Myocyte (in vitro differentiated cells): Measurements from ENCODE around the gene CCNDBP1. TPM values are rescaled to one million over a fixed set of nuclear protein-coding genes. Genes with fewer than 3 reads are reported as not detected.
"Not testable (repeated sequence)": the region's sequence is repeated elsewhere in the genome, so short reads cannot be mapped to it uniquely, and the experiment has no call there.

Source experiments
- DNase-seq: peaks from one replicate; pipeline ENCODE4 v3.0.0-alpha.2; 2012; ENCODE audit warnings: low read depth
- total RNA-seq: library from RNA; depleted of rRNA; stranded (reverse); fragments of >200 nt; gene quantifications from 2 replicates; pipeline ENCODE4 v1.2.3, GENCODE V29; 2014

The CCNDBP1 gene
- total RNA-seq, 1 donor from 2014 or later, result 109 TPM

DNA sequence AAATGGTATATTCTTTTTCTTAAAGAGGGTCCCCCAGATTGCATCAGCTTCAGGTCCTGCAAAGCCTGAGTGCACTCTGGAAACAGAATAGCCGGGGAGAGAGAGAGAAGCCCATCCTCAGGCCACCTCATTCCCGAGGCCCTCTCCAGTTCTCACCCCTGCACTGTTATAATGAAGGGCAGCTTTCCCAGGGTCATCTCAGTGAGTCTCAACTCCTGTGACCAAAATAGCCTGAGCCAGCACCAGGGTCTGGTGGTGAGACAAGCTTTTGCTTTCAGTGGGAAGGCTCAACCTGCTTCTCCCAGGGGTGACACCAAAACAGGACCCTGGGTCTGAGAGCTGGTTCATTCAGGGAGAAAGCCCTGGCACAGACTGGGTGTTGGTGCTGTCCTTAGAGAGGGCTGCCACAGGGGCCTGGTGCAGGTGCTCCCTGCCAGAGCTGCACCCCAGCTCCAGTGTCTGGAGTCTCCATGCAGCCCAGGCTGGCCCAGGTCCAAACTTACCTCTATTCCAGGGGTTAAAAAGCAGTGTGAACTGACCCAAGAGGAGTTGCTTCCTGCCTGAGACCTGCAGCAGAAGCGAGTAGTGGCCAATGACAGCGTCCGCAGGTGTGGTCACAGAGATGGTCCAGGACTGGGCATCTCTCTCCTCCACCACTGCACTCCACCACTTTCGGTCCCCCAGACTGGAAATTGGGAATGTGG, 29.5 kb downstream of the CCNDBP1 start:
- no peak for DNase-seq

DNA sequence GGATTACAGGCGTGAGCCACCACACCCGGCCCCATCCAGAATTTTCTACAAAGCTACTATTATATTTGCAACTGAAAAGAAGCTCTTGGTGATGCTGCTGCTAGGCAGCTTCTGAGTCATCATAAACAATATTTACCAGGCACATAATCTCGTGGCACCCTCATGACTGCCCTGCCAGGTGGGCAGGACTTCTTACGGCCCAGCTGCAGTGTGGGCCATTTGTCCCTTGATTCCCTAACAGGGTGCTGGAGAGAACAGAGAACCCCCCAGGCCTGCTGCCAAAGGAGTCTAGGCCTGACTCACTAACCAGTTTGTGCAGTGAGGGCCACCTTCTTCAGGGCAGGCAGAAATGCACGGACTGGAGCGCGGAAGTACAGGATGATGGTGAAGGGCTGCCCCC, 30.8 kb downstream of the CCNDBP1 start:
- peak; percentile 20 for DNase-seq

DNA sequence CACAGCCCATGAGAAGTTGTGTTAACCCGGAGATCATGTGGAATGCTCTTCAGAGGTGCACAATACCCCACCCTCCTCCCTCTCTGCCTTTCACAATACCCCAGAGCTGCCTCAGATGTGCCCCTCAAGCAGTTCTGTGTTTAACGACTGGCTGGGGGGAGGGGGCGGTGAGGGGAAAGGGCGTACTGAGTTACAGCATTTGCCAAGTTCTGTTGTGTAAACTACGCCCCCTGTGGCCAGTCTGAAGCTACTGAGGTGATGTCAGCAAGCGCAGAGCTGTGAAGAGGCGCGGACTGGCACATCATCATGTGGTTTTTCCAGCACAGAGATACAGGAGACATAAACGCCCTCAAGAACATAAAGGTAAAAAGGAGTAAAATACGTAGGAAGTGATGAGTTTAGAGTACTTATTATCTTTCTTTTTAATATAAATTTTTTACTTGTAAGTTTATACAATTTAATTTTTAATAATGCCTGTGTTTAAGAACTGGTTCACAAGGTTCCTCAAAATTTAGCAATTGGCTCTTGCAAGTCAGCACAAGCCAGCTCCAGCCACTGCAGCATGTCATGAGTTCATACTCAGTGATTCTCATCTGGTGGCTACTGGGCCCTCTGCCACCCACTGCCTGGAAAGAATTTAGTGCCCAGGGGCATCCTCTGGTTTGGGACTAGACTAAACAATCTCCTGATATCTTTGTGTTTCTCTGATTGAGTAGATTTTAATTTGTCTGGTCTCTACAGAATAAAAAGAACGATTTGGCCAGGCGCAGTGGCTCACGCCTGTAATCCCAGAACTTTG, 33.9 kb downstream of the CCNDBP1 start:
- DNase-seq, result no peak

DNA sequence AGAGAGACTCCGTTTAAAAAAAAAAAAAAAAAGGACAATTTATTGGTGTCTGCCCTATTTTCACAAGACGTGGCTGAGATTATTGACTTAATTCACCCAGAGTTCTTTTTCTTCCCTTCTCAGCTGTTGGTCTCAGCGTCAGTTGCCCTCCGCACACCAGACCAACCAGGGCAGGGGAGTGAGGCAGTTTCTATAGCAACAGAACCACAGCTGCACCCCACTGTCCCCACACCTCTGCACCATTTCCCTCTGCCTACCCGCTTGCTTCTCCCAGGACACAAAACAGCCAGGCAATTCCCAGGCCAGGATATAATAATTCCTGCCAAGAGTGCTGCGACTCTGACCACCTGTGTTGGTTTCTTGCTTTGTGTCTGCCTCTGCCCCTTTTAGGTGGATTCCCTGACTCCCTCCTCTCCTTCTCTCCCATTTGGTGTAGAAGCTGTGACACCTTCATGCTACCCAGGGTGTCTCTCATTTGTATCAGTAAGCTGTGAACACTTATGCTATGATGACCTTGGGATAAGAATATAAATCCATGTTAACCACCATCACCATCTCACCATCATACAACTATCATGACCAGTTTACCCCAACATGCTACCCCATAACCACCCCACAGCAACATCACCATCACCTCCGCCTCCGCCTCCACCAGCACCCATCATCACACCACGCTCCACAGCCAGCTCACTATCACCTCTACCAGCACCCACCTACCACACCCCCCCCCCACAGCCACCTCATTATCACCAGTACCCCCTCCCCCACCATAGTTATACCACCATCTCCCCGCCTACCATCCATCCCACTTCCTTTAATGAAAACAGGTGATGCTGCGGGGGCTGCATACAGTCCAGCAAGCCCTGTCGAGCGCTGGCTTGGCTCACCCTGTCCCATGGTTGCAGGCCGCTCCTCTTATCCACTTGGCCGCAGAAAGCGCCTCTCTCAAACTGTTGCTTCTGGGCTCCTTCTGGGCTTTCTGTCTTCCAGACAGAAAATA, 35.0 kb downstream of the CCNDBP1 start:
- DNase-seq, result no peak

DNA sequence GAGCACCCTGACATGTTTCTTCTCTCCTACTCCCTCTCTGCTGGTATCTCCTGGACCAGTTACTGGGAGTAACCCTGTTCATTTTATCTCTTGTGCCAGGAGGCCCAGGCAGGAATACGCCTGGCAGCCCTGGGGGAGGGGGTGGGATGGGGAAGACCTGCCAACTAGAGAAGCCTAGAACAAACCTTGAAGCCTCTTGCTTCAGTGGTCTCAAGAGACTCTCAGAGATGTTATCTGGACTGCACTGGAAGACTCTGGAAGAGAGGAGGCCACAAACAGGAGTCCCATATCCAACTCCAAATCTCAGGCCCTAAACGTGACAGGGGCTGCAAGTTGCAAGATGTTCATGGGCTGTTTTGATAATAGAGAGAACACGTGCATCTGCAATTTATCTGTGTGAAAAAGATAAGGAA, 35.8 kb downstream of the CCNDBP1 start, which contains the start of gene EPB42:
Gene EPB42 (minus strand): TSS at position 28 of the 413 bp plus-strand sequence. CDS start 193 bp downstream, outside the sequence.
- no peak for DNase-seq

DNA sequence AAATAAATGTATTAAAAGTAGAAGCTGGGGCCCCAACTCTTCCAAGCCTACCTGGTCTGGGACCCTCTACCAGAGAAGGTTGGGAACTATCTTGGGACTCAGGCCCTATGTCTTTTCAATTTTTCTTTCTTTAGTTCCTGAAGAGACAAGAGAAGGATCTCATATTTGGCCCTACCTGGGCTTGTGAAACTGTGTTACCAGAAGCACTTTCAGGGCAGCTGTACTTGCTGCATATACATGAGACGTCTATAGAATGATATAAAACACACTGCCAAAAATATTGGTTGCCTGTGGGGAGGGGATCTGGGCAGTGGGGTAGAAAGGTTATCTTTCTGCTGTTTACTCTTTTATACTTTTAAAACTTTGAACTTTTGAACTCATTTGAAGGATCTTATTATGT, 36.2 kb downstream of the CCNDBP1 start:
- DNase-seq, result no peak

DNA sequence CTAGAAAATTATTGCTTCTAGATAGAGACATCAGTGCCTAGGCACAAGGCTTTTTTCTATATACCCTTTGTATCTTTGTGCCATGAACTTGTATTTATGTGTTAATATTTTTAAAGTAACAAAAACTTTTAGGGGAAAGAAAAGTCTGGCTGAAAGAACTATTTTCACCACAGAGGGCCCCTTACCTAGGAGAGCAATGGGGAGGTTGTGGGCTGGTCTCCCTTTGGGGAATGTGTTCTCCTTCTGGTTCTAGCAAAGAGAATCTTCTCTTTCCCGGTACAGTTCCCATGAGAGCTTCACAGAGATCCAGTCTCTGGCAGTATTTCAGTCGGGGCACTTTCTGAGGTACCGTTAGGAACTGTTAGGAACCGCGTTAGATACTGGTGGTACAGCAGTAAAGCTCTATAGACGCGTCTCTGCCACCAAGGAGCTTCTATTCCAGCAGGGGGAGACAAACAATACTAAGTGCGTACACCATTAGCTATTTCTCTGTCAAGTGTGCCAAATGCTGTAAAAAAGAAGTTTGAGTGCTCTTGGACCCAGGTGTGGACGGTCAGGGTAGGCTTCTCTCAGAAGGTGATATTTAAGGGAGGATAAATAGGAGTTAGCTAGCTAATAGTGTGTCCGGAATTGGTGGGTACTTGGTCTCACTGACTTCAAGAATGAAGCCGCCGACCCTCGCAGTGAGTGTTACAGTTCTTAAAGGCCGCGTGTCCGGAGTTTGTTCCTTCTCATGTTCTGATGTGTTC, 40.2 kb downstream of the CCNDBP1 start:
- DNase-seq, result peak; percentile 68

DNA sequence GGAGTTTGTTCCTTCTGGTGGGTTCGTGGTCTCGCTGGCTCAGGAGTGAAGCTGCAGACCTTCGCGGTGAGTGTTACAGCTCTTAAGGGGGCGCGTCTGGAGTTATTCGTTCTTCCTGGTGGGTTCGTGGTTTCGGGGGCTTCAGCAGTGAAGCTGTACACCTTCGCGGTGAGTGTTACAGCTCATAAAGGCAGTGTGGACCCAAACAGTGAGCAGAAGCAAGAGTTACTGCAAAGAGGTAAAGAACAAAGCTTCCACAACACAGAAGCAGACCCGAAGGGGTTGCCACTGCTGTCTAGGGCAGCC, 40.7 kb downstream of the CCNDBP1 start:
- DNase-seq, result not testable (repeated sequence)

DNA sequence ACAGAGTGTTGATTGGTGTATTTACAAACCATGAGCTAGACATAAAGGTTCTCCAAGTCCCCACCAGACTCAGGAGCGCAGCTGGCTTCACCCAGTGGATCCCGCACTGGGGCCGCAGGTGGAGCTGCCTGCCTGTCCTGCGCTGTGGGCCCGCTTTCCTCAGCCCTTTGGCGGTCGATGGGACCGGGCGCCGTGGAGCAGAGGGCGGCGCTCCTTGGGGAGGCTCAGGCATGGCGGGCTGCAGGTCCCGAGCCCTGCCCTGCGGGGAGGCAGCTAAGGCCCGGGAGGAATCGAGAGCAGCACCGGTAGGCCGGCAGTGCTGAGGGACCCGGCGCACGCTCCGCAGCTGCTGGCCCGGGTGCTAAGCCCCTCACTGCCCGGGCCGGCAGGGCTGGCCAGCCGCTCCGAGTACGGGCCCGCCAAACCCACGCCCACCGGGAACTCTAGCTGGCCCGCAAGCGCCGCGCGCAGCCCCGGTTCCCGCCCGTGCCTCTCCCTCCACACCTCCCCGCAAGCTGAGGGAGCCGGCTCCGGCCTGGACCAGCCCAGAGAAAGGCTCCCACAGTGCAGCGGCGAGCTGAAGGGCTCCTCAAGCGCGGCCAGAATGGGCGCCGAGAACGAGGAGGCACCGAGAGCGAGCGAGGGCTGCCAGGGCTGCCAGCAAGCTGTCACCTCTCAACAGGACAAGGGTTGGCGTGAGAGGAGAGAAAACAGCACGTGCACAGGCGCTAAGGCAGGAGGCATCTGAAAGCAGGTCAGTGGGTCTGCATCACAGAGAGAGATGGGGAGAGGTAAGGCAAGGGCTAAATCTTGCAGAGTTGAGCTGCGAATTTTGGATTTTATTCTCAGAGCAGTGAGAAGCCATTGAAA, 41.5 kb downstream of the CCNDBP1 start:
- no peak for DNase-seq

DNA sequence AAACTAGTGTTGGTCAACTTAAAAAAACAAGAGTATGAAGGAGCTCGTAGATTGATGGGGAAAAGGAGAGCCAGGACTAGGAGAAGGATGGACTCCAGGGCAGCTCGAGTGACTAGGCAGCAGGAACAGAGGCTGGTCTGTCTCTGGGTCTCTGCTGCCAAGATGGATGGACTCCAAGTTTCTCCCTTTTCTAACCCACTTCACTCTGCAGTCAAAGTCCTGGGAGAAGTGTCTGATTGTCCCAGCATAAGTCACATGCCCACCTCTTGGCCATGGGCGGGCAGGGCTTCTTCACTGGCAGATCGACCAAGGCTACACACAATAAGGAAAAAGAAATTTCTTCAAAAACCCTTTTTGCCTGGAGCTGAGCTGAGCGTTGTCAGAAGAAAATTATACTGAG, 44.8 kb downstream of the CCNDBP1 start:
- no peak for DNase-seq

DNA sequence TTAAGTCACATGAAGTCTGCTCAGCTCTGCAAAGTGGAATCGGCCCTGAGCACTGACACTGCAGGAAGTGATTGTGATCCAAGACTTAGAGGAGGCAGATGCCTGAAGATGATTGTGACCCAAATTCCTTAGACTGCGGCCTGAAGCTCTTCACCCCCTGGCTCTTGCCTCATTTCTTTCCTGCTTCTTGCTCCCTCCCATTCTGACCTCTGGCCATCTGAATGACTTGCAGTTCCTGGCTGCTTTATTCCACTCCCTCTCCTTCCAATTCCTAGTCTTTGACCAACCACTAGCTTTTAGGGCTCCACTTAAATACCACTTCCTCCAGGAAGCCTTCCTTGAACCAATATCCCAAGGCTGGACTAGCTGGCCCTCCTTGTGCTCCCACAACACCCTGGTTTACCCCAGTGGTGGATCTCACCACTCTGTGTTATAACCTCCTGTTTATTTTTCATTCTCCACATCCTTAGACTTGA, 45.5 kb downstream of the CCNDBP1 start:
- DNase-seq, result no peak

DNA sequence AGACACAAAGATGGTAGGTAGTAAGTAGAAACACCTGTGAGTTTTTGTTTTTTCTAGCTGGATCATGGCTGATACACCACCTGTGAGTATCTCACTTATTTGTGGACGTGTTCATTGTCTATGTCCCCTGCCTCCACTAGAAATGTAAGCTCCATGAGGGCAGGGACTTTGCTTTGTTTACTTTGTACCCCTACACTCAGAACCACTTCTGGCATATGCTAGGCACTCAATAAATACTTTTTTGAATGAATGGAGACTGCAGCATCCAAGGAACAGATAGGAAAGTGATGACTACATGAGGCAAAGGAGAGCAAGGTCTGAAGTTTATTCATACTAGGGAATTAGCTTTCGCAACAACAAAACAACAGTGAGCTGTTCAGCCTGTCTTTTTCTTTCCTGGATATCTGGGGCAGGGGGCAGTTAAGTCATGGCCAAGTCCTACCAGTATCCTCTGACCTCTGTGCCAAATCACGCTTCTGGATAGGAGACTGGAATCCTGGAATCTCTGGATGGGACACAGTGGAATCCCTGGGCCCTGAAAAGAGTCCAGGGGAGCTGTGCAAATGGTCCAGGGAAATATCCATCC, 47.2 kb downstream of the CCNDBP1 start:
- no peak for DNase-seq

DNA sequence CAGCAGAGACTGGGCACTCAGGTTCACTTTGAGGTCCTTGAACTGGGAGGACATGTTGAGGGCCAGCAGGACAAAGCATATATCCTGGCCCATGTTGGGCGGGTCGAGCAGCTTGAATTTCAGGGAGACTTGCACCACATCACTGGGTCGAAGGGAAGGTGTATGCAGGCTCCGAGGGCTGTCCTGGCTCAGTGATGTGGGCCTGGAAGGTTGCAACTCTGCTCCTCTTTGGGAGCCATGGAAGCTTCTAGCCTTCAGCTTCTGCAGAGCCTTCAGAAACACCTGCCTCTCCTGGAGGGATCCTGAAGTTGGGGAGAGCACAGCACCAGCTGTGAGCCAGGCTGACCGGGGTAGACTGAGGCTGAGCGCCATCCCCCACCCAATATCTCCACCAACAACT, 50.3 kb downstream of the CCNDBP1 start:
- DNase-seq, result no peak

DNA sequence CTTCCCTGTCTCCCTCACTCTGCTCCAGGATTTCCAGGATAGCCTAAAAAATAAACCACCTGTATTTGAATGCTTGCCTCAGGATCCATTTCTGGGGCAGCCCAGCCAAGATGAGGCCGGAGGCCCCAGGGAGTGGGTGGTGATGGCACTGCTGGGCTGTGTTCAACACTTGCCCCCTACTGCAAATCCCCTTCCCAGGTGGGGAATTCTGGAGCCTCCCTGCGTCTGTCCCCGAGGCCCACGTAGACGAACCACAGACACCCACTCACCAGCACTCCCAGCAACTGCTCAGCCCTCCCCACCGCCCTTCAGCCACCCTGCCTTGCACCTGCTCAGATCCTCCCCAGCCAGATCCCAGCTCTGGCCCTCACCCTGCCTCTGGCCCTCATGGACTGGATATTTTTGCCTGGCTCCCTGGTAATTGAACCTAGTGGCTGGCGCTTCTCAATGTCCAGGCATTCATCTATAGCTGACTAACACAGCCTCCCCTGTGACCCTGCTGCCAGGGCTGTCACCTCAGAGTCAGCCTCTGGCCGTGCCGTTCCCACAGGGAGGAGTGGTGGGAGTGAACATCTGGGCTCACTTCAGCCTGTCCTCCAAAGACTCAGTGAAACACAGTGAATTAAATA, 52.8 kb downstream of the CCNDBP1 start:
- peak; percentile 71 for DNase-seq

DNA sequence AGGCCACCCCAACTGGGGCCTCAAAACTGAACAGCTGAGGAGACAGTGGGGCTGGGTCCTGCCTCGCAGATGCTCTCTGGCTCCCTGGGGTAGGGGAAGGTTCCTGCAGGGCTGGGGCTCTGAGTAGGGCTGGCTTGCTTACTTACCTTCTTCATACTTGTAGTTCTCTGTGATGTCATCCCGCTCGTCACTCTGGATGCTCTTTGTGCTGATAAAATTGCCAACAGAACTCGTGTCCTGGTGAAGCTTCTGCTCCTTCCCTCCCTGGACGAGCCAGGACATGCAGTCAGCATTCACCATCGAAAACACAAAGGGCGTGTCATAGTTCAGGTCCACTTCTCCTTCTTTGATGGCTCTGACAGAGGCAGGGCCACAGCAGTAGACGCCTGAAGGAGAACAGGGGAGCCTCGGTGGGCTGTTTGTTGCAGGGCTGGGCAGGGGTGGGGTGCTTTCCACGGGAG, 53.5 kb downstream of the CCNDBP1 start:
- no peak for DNase-seq

DNA sequence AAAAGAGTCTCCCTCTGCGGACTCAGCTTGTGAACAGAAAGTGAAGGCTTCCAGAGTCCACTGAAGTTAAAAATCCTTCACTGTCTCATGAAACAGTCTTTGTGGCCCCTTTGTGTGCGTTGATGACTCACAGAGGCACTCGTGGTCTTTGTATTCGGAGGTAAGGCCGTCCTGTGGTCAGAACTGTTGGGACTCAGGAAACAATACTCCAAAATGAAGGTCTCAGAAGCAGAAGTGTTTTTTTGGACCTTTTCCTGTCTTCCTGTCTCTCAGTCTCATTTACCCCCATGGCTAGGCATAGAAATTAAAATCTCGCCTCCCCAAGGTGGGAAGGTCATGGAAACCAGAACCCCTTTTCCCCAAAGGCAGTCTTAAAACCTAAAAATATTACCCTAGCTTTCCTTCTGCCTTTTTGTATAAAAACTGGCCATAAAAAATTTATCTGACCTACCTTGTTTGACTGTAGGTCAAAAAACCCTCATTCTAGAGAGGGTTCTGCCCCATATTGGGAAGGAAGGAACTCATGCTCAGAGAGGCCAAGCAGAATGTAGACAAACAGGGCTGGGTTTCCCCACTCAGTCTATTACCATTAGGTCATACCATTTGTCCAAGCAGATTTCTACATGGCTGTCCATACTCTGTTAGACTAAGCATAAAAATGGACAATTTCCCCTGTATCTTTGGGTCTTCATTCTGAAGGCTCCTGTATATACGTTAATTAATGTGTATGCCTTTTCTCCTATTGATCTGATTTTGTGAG, 54.7 kb downstream of the CCNDBP1 start:
- peak; percentile 22 for DNase-seq

DNA sequence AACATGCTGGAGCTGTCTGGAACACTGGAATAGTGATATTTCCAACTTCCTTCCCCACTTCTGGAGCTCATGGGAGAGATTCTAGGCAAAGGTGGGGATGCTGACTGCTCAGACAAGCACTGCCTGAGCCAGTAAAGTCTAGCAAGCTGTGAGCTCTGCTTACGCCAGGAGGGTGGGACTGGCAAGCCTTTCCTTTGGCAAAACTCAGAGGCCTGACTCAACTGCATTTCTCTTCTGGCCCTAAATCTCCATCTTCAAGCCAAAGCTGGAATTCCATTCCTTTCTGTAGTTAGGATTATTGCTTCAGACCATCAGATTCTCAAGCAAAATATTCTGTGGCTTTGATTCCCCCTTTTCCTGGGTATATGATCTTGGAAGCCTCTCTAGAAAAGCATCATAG, 55.9 kb downstream of the CCNDBP1 start:
- no peak for DNase-seq

DNA sequence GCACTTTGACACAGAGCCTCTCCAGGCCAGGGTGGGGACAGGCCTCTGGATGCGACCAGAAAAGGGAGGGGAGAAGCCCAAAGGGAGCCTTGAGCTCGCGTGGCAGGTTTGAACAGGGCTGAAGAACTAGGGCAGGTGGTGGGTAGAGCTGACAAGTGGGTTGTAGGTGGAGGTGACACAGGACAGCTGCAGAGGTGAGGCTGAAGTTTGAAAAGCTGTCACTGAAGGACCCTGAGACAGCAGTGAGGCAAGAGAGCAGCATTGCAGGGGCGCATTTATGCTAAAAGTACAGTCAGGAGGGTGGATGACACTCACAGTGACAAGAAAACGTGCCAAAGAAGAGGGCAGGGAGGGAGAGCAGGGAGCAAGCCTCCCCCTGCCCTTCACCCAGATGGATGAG, 57.4 kb downstream of the CCNDBP1 start:
- no peak for DNase-seq
